GM12878 (cell line): ENCODE measurements around the gene EFNA2. TPM values are rescaled to one million over a fixed set of nuclear protein-coding genes. Genes with fewer than 3 reads are reported as not detected.

Experiments used
- ATAC-seq: fragments of 200-7000 bp; cut with Tn5 transposase; 3 replicates; pipeline ENCODE4 v1.9.1; 2020; ENCODE audit warnings: mild to moderate bottlenecking, moderate library complexity
- BruUV-seq: library from RNA; stranded (reverse); fragments of 400-500 nt; replicated peaks from 2 replicates; lab custom pipeline; 2021; lab: Mats Ljungman, UMichigan
- CTCF ChIA-PET: fragments of 300-600 bp; sonication (Branson Sonifier 250); formaldehyde crosslinking; extraction: SDS; loops from one replicate; lab custom pipeline; 2021; ENCODE audit warnings: inconsistent platforms; lab: Yijun Ruan, JAX
- POLR2A ChIA-PET: fragments of 350-600 bp; formaldehyde crosslinking; extraction: SDS; loops from one replicate; lab custom pipeline; 2021; ENCODE audit warnings: inconsistent platforms; lab: Charles Lee
- RAD21 ChIA-PET: fragments of 300-600 bp; sonication (Branson Sonifier 250); formaldehyde crosslinking; loops from one replicate; lab custom pipeline; 2023; ENCODE audit warnings: antibody characterized with exemption; ENCODE audit not compliant: unreplicated experiment; lab: Charles Lee
- SMC1A ChIA-PET: fragments of 300-600 bp; sonication (Branson Sonifier 250); formaldehyde crosslinking; loops from one replicate; lab custom pipeline; 2023; ENCODE audit not compliant: unreplicated experiment, uncharacterized antibody; lab: Charles Lee
- DNase-seq: peaks from one replicate; pipeline ENCODE4 v3.0.0-alpha.2; 2011; ENCODE audit warnings: low read depth, low spot score
- FAIRE-seq: peaks from 3 replicates; lab custom pipeline; 2011; peaks lifted over from hg19 to GRCh38; lab: Jason Lieb, UNC
- H2AFZ ChIP-seq: 2 replicates; pipeline ENCODE4 v1.6.0; 2011; ENCODE audit warnings: low read depth, low read length, control low read depth; ENCODE audit not compliant: control insufficient read depth
- H3K27ac ChIP-seq: 2 replicates; pipeline ENCODE4 v1.5.1; 2011; ENCODE audit warnings: control low read depth; ENCODE audit not compliant: control insufficient read depth, insufficient read depth
- H3K27me3 ChIP-seq, 2 experiments: replicated peaks in 1 of 2; 2 replicates each; pipeline versions ENCODE4 v1.6.0 to v1.6.1; 2011; ENCODE audit warnings: low read length in 1 of 2; ENCODE audit not compliant: control insufficient read depth in 2 of 2, insufficient read depth in 2 of 2
- H3K36me3 ChIP-seq, 2 experiments: 2 replicates each; pipeline ENCODE4 v1.5.1; 2011; ENCODE audit warnings: low read length in 1 of 2; ENCODE audit not compliant: control insufficient read depth in 2 of 2, insufficient read depth in 2 of 2
- H3K4me1 ChIP-seq: 2 replicates; pipeline ENCODE4 v1.6.1; 2011; ENCODE audit warnings: mild to moderate bottlenecking, low read length, moderate library complexity, mixed read lengths; ENCODE audit not compliant: control insufficient read depth, insufficient read depth
- H3K4me2 ChIP-seq: 2 replicates; pipeline ENCODE4 v1.6.0; 2011; ENCODE audit warnings: control low read depth; ENCODE audit not compliant: control insufficient read depth, insufficient read depth
- H3K4me3 ChIP-seq: fragments of 200-600 bp; sonication (generic); 2 replicates; pipeline ENCODE4 v1.5.1; 2016
- H3K79me2 ChIP-seq: 2 replicates; pipeline ENCODE4 v1.6.0; 2011; ENCODE audit warnings: low read length; ENCODE audit not compliant: control insufficient read depth, insufficient read depth
- H3K9ac ChIP-seq: 2 replicates; pipeline ENCODE4 v1.8.0; 2011; ENCODE audit warnings: low read length, control low read depth, mixed read lengths; ENCODE audit not compliant: control insufficient read depth, insufficient read depth
- H3K9me3 ChIP-seq: replicated peaks from 3 replicates; pipeline ENCODE4 v1.5.1; 2011; ENCODE audit warnings: mild to moderate bottlenecking, low read length; ENCODE audit not compliant: control insufficient read depth, insufficient read depth
- H4K20me1 ChIP-seq: 2 replicates; pipeline ENCODE4 v1.6.0; 2011; ENCODE audit not compliant: control insufficient read depth, insufficient read depth
- ATF7 ChIP-seq: fragments of 450-650 bp; IDR thresholded peaks from 2 replicates; pipeline ENCODE4 v1.6.1; 2016; ENCODE audit warnings: low read depth, mild to moderate bottlenecking
- EP300 ChIP-seq, 2 experiments: fragments of 150-350 bp in 1 of 2; IDR thresholded peaks; 2 replicates each; pipeline ENCODE4 v1.6.1; 2011 to 2012; ENCODE audit warnings: low read depth in 2 of 2, low read length in 2 of 2, borderline replicate concordance in 1 of 2, improper control_type of control experiment in 1 of 2, inconsistent platforms in 1 of 2; ENCODE audit not compliant: control insufficient read depth in 1 of 2
- GATAD2B ChIP-seq: fragments of 450-650 bp; conservative IDR thresholded peaks from 2 replicates; pipeline ENCODE4 v1.6.1; 2017; ENCODE audit warnings: low read depth, mild to moderate bottlenecking, moderate library complexity
- LARP7 ChIP-seq: fragments of 450-650 bp; IDR thresholded peaks from 2 replicates; pipeline ENCODE4 v1.6.1; 2017; ENCODE audit warnings: mild to moderate bottlenecking
- MEF2B ChIP-seq: fragments of 450-650 bp; IDR thresholded peaks from 2 replicates; pipeline ENCODE4 v1.6.1; 2018; ENCODE audit warnings: mild to moderate bottlenecking, moderate library complexity; ENCODE audit not compliant: partially characterized antibody, poor library complexity, severe bottlenecking
- NR2C1 ChIP-seq: fragments of 450-650 bp; IDR thresholded peaks from 2 replicates; pipeline ENCODE4 v1.6.1; 2017; ENCODE audit warnings: antibody characterized with exemption, mild to moderate bottlenecking, moderate library complexity
- NR2F1 ChIP-seq: fragments of 450-650 bp; conservative IDR thresholded peaks from 2 replicates; pipeline ENCODE4 v1.6.1; 2017; ENCODE audit warnings: mild to moderate bottlenecking
- POU2F2 ChIP-seq: IDR thresholded peaks from 3 replicates; pipeline ENCODE4 v1.6.1; 2011; ENCODE audit warnings: low read depth, mild to moderate bottlenecking, low read length, borderline replicate concordance
- SMARCA5 ChIP-seq: fragments of 450-650 bp; IDR thresholded peaks from 2 replicates; pipeline ENCODE4 v1.6.1; 2017; ENCODE audit warnings: mild to moderate bottlenecking
- STAT1 ChIP-seq: fragments of 450-650 bp; conservative IDR thresholded peaks from 2 replicates; pipeline ENCODE4 v1.6.1; 2014; ENCODE audit warnings: antibody characterized with exemption, mild to moderate bottlenecking
- STAT3 ChIP-seq: IDR thresholded peaks from 2 replicates; pipeline ENCODE4 v1.6.1; 2011; ENCODE audit warnings: low read depth, low read length, improper control_type of control experiment
- TCF3 ChIP-seq: IDR thresholded peaks from 2 replicates; pipeline ENCODE4 v1.6.1; 2012; ENCODE audit warnings: low read depth, mild to moderate bottlenecking, low read length, borderline replicate concordance; ENCODE audit not compliant: insufficient read depth
- ZNF384 ChIP-seq: IDR thresholded peaks from 2 replicates; pipeline ENCODE4 v1.6.1; 2012; ENCODE audit warnings: low read depth, mild to moderate bottlenecking, low read length, improper control_type of control experiment, borderline replicate concordance
- WGBS: methylation state at CpG from one replicate; pipeline ENCODE4 v1.1.6; 2016; ENCODE audit warnings: low lambda C conversion rate; ENCODE audit not compliant: insufficient replicate concordance, insufficient coverage; ENCODE audit errors: missing lambda C conversion rate; 5-methylcytosine and 5-hydroxymethylcytosine counted together
- in situ Hi-C: fragments of 300-500 bp; cut with MboI; formaldehyde crosslinking; loops from 9 replicates; pipeline ENCODE4 v1.14.3; 2018; ENCODE audit warnings: mixed read lengths
- intact Hi-C: fragments of 100-400 bp; cut with micrococcal nuclease; formaldehyde crosslinking; loops from one replicate; pipeline ENCODE4 v1.14.2; 2022; ENCODE audit not compliant: unreplicated experiment
- polyA plus RNA-seq, 11 experiments: library from polyadenylated mRNA; depleted of rRNA in 4 of 11; unstranded in 6 of 11; stranded (reverse) in 5 of 11; fragments of >200 nt; fragmentation: Nextera tagmentation in 4 of 11; fragmentation: Illumina TruSeq in 1 of 11; extraction: Ambion mirVana in 4 of 11; extraction: Trizol in 1 of 11; gene quantifications; 1 replicate in 1 of 11; 2 replicates in 10 of 11; pipeline versions ENCODE4 v1.2.1 to v1.2.3, GENCODE V29; 2011 to 2016; ENCODE audit warnings: inconsistent platforms in 2 of 11, missing spikeins in 2 of 11, low read depth in 1 of 11
- total RNA-seq, 4 experiments: library from RNA; depleted of rRNA in 3 of 4; stranded (reverse); fragments of >200 nt in 3 of 4; fragmentation: Illumina TruSeq in 1 of 4; extraction: Trizol in 1 of 4; gene quantifications; 2 replicates each; pipeline versions ENCODE4 v1.2.1 to v1.2.3, GENCODE V29; 2013 to 2021
- TF ChIP-seq, protein P1 (sequence below): fragments of 450-650 bp; IDR thresholded peaks from 2 replicates; pipeline ENCODE4 v1.6.1; 2016; ENCODE audit warnings: mild to moderate bottlenecking

The EFNA2 gene
- total and polyA plus RNA-seq, 10 of the 15 experiments (the other 5 are each of a cell fraction or from before 2014, with no cell fraction given), result not detected

DNA sequence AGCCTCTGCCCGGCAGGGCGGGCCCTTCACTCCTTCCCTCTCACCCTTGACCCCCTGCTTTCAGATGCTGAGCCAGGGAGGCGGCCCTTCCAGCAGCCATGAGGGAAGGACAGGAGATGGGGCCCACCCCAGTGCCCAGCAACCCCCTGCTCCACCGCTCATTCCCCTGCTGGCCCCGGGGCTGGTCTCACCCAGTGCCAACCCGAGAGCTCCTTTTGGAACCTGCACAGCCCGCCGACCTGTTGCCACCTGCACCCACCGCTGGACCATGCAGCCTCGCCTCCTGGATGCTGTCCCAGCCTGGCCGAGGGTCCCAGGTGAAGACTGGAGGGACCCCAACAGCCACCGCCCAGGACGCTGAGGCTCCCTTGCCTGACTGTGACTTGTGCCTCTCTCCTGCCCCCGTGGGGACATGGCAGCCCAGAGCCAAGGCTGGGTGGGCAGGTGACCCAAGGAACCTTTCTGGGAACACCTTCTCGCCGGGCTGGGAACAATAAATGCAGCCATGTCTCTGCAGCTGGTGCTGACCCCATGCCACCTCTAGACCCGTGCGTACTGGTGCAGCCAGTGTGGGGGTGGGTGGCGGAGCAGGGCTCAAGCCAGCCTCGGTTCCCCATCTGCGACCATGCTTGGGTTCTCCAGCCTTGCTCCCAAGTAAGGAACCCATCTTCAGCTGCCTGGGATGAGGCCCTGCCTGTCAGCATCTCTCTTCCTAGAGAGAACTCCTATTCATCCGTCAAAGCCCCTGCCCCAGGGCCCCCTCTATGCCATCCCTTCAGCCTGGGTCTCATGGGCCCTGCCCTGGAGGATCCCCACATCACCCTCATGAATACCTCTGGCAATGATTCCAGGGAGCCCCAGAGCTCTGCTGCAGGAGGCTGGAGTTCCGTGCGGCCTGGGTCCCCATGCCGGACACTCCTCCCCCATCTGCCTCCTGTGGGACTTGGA, 6.7 kb upstream of the EFNA2 start:
- 67% methylated on average over 25 of the region's 25 CpGs for WGBS
- ATAC-seq, result no peak
- RAD21 ChIA-PET, result interaction anchor here (0.7 to 1.5 kb wide), 7 partner anchors 35 to 164 kb away, joined by 3 to 22 read pairs (median 3); no protein-coding TSS in a partner anchor
- no peak for FAIRE-seq
- no TSS peak for BruUV-seq
- SMC1A ChIA-PET, result interaction anchor here (0.8 to 1.5 kb wide), 4 partner anchors 35 to 104 kb away, joined by 3 to 12 read pairs (median 6); no protein-coding TSS in a partner anchor
- intact Hi-C loops, result loop anchor here (1.0 kb wide), 1 partner anchor 93 kb away; no protein-coding TSS in a partner anchor
- TF ChIP-seq POU2F2, result no peak
- no peak for TF ChIP-seq ZNF384
- TF ChIP-seq NR2F1, result no peak
- TF ChIP-seq TCF3, result no peak
- no peak for TF ChIP-seq MEF2B
- TF ChIP-seq GATAD2B, result no peak
- TF ChIP-seq STAT3, result no peak
- TF ChIP-seq, protein P1, sequence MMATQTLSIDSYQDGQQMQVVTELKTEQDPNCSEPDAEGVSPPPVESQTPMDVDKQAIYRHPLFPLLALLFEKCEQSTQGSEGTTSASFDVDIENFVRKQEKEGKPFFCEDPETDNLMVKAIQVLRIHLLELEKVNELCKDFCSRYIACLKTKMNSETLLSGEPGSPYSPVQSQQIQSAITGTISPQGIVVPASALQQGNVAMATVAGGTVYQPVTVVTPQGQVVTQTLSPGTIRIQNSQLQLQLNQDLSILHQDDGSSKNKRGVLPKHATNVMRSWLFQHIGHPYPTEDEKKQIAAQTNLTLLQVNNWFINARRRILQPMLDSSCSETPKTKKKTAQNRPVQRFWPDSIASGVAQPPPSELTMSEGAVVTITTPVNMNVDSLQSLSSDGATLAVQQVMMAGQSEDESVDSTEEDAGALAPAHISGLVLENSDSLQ, result no peak
- TF ChIP-seq EP300 (IDR thresholded peaks at IDR 0.05; ENCODE audit: borderline replicate concordance in 1 of 2, control insufficient read depth in 1 of 2, low read depth in 2 of 2, low read length in 2 of 2), result no peak
- TF ChIP-seq SMARCA5, result no peak
- TF ChIP-seq STAT1, result no peak
- TF ChIP-seq LARP7, result no peak
- no peak for TF ChIP-seq NR2C1
- TF ChIP-seq ATF7, result no peak
- POLR2A ChIA-PET, result interaction anchor here (0.8 to 1.5 kb wide), 2 partner anchors 10 to 34 kb away, joined by 3 to 5 read pairs; partner anchors contain the start of gene CIRBP
- Histone ChIP-seq H2AFZ (no peak overlapping the region), H4K20me1 (no peaks in the 10 kb centered on the region; the same call in 1 of the 2 replicates), H3K4me1 (peaks cover 14% of the 10 kb centered on the region), H3K9me3 (no peaks in the 10 kb centered on the region), H3K4me2 (no peak overlapping the region), H3K4me3 (no peak overlapping the region), H3K27ac (no peak overlapping the region), H3K36me3 (peaks cover 15 to 29% of the 10 kb centered on the region in 2 experiments), H3K27me3 (no peaks in the 10 kb centered on the region), H3K9ac (no peak overlapping the region), H3K79me2 (peaks cover 26% of the 10 kb centered on the region)
- no peak for DNase-seq
- in situ Hi-C loops, result loop anchor here (5.0 kb wide), 1 partner anchor 93 kb away; no protein-coding TSS in a partner anchor
- CTCF ChIA-PET, result interaction anchor here (0.6 to 3.5 kb wide), 18 partner anchors 10 to 267 kb away, joined by 3 to 40 read pairs (median 4); partner anchors contain the start of gene CIRBP
